Neuronal stem cell (in vitro differentiated cells): ENCODE data around the gene RNGTT.
"Not testable (repeated sequence)": the region's sequence is repeated elsewhere in the genome, so short reads cannot be mapped to it uniquely, and the experiment has no call there.

Experiments used
- DNase-seq: peaks from one replicate; pipeline ENCODE4 v3.0.0-alpha.2; 2013; ENCODE audit warnings: low spot score
- H2AFZ ChIP-seq: one replicate; pipeline ENCODE4 v1.6.1; 2013; ENCODE audit warnings: mild to moderate bottlenecking, low read length, inconsistent platforms
- H2AK5ac ChIP-seq: 2 replicates; pipeline ENCODE4 v1.6.1; 2013; ENCODE audit warnings: low read depth, mild to moderate bottlenecking, inconsistent platforms, low read length, moderate library complexity, mixed read lengths
- H2BK120ac ChIP-seq: 2 replicates; pipeline ENCODE4 v1.6.1; 2013; ENCODE audit warnings: low read depth, mild to moderate bottlenecking, inconsistent platforms, low read length, moderate library complexity, mixed read lengths
- H2BK12ac ChIP-seq: one replicate; pipeline ENCODE4 v1.6.1; 2013; ENCODE audit warnings: low read length, inconsistent platforms
- H2BK15ac ChIP-seq: 2 replicates; pipeline ENCODE4 v1.6.1; 2013; ENCODE audit warnings: mild to moderate bottlenecking, low read length, inconsistent platforms, mixed read lengths
- H2BK5ac ChIP-seq: one replicate; pipeline ENCODE4 v1.6.1; 2013; ENCODE audit warnings: inconsistent platforms, mild to moderate bottlenecking, low read length, moderate library complexity
- H3K14ac ChIP-seq: one replicate; pipeline ENCODE4 v1.6.1; 2013; ENCODE audit warnings: low read length, inconsistent platforms
- H3K18ac ChIP-seq: 2 replicates; pipeline ENCODE4 v1.6.1; 2013; ENCODE audit warnings: low read length, inconsistent platforms
- H3K23ac ChIP-seq: 2 replicates; pipeline ENCODE4 v1.6.1; 2013; ENCODE audit warnings: low read depth, mild to moderate bottlenecking, mixed read lengths, low read length, inconsistent platforms; ENCODE audit not compliant: poor library complexity
- H3K27ac ChIP-seq: replicated peaks from 3 replicates; pipeline ENCODE4 v1.5.1; 2013; ENCODE audit warnings: low read length, inconsistent platforms
- H3K27me3 ChIP-seq, 3 experiments: 2 replicates each; pipeline ENCODE4 v1.6.1; 2013; ENCODE audit warnings: low read length in 3 of 3, mild to moderate bottlenecking in 2 of 3, inconsistent platforms in 1 of 3, low read depth in 1 of 3, mixed read lengths in 1 of 3, moderate library complexity in 1 of 3; ENCODE audit not compliant: control insufficient read depth in 3 of 3, insufficient read depth in 3 of 3
- H3K36me3 ChIP-seq, 2 donors: replicated peaks in 1 of 2; 2 replicates each; pipeline ENCODE4 v1.6.1; 2013; ENCODE audit warnings: low read length in 2 of 2; ENCODE audit not compliant: control insufficient read depth in 2 of 2, insufficient read depth in 2 of 2
- H3K4ac ChIP-seq: 2 replicates; pipeline ENCODE4 v1.6.1; 2013; ENCODE audit warnings: inconsistent platforms, mild to moderate bottlenecking, low read length, moderate library complexity
- H3K4me1 ChIP-seq, 2 donors: 1 replicate in 1 of 2; 2 replicates in 1 of 2; pipeline ENCODE4 v1.6.1; 2013; ENCODE audit warnings: low read length in 2 of 2, low read depth in 1 of 2; ENCODE audit not compliant: control insufficient read depth in 2 of 2, insufficient read depth in 1 of 2
- H3K4me2 ChIP-seq: one replicate; pipeline ENCODE4 v1.6.1; 2013; ENCODE audit warnings: mild to moderate bottlenecking, low read length, inconsistent platforms; ENCODE audit not compliant: insufficient read depth, poor library complexity, severe bottlenecking
- H3K4me3 ChIP-seq, 2 donors: 2 replicates each; pipeline ENCODE4 v1.5.1; 2013; ENCODE audit warnings: low read length in 2 of 2, mild to moderate bottlenecking in 2 of 2, inconsistent platforms in 1 of 2, moderate library complexity in 1 of 2
- H3K79me1 ChIP-seq: one replicate; pipeline ENCODE4 v1.6.1; 2013; ENCODE audit warnings: low read depth, mild to moderate bottlenecking, inconsistent platforms, low read length, moderate library complexity
- H3K9ac ChIP-seq: one replicate; pipeline ENCODE4 v1.6.1; 2013; ENCODE audit warnings: mild to moderate bottlenecking, low read depth, low read length, inconsistent platforms; ENCODE audit not compliant: poor library complexity
- H3K9me3 ChIP-seq, 2 donors: replicated peaks in 1 of 2; 2 replicates each; pipeline versions ENCODE3 to v1.6.1; 2013; ENCODE audit warnings: low read length in 2 of 2, mild to moderate bottlenecking in 2 of 2, inconsistent platforms in 1 of 2, low read depth in 1 of 2, mixed read lengths in 1 of 2, moderate library complexity in 1 of 2; ENCODE audit not compliant: control insufficient read depth in 2 of 2, insufficient read depth in 1 of 2
- H4K8ac ChIP-seq: one replicate; pipeline ENCODE4 v1.6.1; 2013; ENCODE audit warnings: low read depth, mild to moderate bottlenecking, inconsistent platforms, low read length, moderate library complexity
- H4K91ac ChIP-seq: one replicate; pipeline ENCODE4 v1.6.1; 2013; ENCODE audit warnings: low read length, low read depth, mild to moderate bottlenecking, inconsistent platforms; ENCODE audit not compliant: poor library complexity
- WGBS, 2 donors: extraction: QIAGEN DNeasy Blood & Tissue Kit; methylation state at CpG; one replicate each; pipeline ENCODE4 v1.1.7; 2013; ENCODE audit warnings: missing lambda C conversion rate in 2 of 2, mixed read lengths in 1 of 2; ENCODE audit not compliant: insufficient read length in 2 of 2, insufficient replicate concordance in 1 of 2; ENCODE audit errors: extremely low coverage in 2 of 2; 5-methylcytosine and 5-hydroxymethylcytosine counted together

RNGTT gene

DNA sequence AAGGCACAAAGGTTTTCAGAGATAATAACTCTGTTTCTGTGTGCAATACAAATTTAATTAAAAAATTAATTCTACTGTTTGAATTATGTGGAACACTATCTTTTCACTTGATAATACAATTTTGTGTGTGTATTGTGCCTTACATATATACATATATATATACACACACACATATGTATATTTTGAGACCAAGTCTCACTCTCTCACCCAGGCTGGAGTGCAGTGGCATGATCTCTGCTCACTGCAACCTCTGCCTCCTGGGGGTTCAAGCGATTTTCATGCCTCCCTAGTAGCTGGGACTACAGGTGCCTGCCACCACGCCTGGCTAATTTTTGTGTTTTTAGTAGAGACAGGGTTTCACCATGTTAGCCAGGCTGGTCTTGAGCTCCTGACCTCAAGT, 19.7 kb upstream of the RNGTT start:
- not testable (repeated sequence) for H3K4ac ChIP-seq, H3K9ac ChIP-seq, H3K14ac ChIP-seq, H3K23ac ChIP-seq, H3K4me3 ChIP-seq, H3K9me3 ChIP-seq, H2BK12ac ChIP-seq, H3K4me2 ChIP-seq, H2BK120ac ChIP-seq, DNase-seq, H4K91ac ChIP-seq, H2AFZ ChIP-seq, H2AK5ac ChIP-seq, H4K8ac ChIP-seq, H2BK5ac ChIP-seq, H3K27me3 ChIP-seq, H2BK15ac ChIP-seq, H3K79me1 ChIP-seq, H3K4me1 ChIP-seq, H3K27ac ChIP-seq, H3K36me3 ChIP-seq, H3K18ac ChIP-seq
- no CpG with 5 or more reads among the region's 2 CpGs for WGBS, 2 donors

DNA sequence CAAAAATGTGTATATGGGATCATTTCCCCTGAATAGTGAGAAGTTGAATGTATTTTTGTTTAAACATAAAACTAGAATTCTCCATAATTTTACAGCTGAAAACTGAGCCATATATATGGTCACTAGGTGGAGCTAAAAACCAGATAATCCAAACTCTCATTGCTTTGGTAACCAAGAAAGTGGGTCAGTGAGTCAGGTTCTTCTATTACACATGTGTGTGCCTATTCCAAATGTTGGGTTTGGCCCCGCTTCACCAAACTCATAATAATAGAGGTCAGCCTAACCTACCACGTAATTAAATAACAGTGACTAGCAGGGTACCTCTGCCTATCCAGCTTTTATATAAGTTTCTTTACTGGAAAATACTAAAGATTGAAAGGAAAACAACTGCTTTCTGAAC, 19.3 kb upstream of the RNGTT start:
- no peak overlapping the region for H3K27ac ChIP-seq
- no peak overlapping the region for H4K8ac ChIP-seq
- H2AK5ac ChIP-seq: no peak overlapping the region
- no peak overlapping the region for H3K23ac ChIP-seq
- H4K91ac ChIP-seq: no peak overlapping the region
- H2BK120ac ChIP-seq: no peak overlapping the region
- no peak overlapping the region for H3K4ac ChIP-seq
- WGBS, 2 donors: no CpG with 5 or more reads among the region's 2 CpGs
- no peak overlapping the region for H3K14ac ChIP-seq
- no peaks in the 10 kb centered on the region for H3K9me3 ChIP-seq
- no peak overlapping the region for H3K9ac ChIP-seq
- H3K4me1 ChIP-seq: no peaks in the 10 kb centered on the region
- no peak overlapping the region for H3K4me2 ChIP-seq
- no peaks in the 10 kb centered on the region for H3K36me3 ChIP-seq
- H3K79me1 ChIP-seq: no peaks in the 10 kb centered on the region
- H2BK5ac ChIP-seq: no peak overlapping the region
- H3K27me3 ChIP-seq: no peaks in the 10 kb centered on the region
- no peak overlapping the region for H3K4me3 ChIP-seq
- no peak overlapping the region for H2AFZ ChIP-seq
- H2BK12ac ChIP-seq: no peak overlapping the region
- no peak overlapping the region for H3K18ac ChIP-seq
- no peak overlapping the region for H2BK15ac ChIP-seq
- peak; percentile 32 for DNase-seq

DNA sequence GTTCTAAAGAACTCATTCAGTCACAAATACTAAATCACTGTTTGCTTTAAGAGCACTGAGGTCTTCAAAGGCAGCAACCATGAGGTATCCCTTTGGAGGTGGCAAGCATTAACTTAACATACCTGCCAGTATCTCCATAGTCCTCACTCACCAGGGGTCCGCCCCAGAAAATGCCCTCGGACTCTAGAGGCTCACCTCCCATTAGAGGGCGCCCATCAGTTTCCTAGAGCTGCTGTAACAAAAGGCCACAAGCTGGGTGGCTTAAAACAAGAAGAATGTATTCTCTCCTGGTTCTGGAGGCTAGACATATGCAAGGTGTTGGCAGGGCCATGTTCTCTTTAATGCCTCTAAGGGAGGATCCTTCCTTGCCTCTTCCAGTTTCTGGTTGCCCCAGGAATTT, 12.0 kb upstream of the RNGTT start:
- no peak overlapping the region for H2AFZ ChIP-seq
- no peak overlapping the region for H4K91ac ChIP-seq
- no peak overlapping the region for H2BK12ac ChIP-seq
- no peak overlapping the region for H2AK5ac ChIP-seq
- H3K18ac ChIP-seq: no peak overlapping the region
- no peak overlapping the region for H3K4me3 ChIP-seq
- no peak overlapping the region for H2BK120ac ChIP-seq
- H3K27me3 ChIP-seq: no peaks in the 10 kb centered on the region
- H3K27ac ChIP-seq: no peak overlapping the region
- no peak overlapping the region for H3K9ac ChIP-seq
- H3K4ac ChIP-seq: no peak overlapping the region
- no CpG with 5 or more reads among the region's 3 CpGs for WGBS, 2 donors
- no peak overlapping the region for H2BK15ac ChIP-seq
- H3K4me1 ChIP-seq: no peaks in the 10 kb centered on the region
- no peak overlapping the region for H3K23ac ChIP-seq
- H4K8ac ChIP-seq: no peak overlapping the region
- no peaks in the 10 kb centered on the region for H3K9me3 ChIP-seq
- H3K4me2 ChIP-seq: no peak overlapping the region
- no peaks in the 10 kb centered on the region for H3K36me3 ChIP-seq
- H3K14ac ChIP-seq: no peak overlapping the region
- no peak for DNase-seq
- H3K79me1 ChIP-seq: no peaks in the 10 kb centered on the region
- H2BK5ac ChIP-seq: no peak overlapping the region

DNA sequence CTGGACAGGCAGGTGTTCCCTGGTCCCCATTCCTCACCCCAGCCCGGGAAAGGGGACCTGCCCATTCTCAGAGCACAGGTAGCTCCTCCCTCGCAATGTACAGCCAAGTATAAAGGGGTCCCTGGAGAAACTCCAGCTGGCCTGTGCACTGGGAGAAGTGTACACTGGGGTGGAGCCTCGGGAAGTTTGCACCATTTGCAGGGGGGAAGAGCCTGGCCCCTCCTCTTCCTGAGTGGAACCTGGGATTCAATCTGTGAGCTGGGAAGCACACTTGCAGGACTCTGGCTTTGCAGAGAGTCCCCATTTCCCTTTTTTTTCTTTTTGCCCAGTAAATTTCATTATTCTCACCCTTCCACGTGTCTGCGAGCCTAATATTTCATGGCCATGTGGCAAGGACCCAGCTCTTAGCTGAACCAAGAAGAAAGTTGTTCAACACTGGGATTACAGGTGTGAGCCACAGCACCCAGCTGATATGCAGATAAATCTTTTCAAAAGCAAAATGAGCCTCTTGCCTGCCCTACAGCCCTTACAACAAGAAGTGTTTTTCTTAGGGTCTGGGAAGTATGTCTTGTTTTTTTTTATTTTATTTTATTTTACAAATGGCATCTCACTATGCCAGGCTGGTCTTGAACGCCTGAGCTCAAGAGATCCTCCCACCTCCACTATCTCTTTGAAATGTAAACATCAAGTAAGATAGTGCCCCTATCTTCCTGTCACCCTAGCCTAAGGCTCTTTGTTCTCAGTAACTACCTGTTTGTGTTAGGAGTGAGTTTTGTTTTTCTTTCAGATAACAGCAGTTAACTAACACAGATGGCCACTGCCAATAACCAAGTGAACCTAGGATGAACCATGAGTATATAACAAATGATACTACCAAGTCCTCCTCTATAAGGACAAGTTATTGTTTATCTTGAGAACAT, 9.3 kb upstream of the RNGTT start:
- Histone ChIP-seq H4K91ac (no peak overlapping the region), H3K4me3 (no peak overlapping the region), H3K36me3 (no peaks in the 10 kb centered on the region), H2AK5ac (no peak overlapping the region), H3K4me2 (no peak overlapping the region), H2BK15ac (no peak overlapping the region), H2BK120ac (no peak overlapping the region), H3K79me1 (no peaks in the 10 kb centered on the region), H2BK12ac (no peak overlapping the region), H2BK5ac (no peak overlapping the region), H3K14ac (no peak overlapping the region), H3K18ac (no peak overlapping the region), H3K9ac (no peak overlapping the region), H4K8ac (no peak overlapping the region), H3K4ac (no peak overlapping the region), H3K27me3 (no peaks in the 10 kb centered on the region), H3K4me1 (no peaks in the 10 kb centered on the region), H2AFZ (no peak overlapping the region), H3K9me3 (peaks cover 0 to 6% of the 10 kb centered on the region in 2 donors), H3K23ac (no peak overlapping the region), H3K27ac (no peak overlapping the region)
- DNase-seq: no peak
- no CpG with 5 or more reads among the region's 6 CpGs for whole genome bisulfite sequencing, 2 donors
